NOMO-1 (cell line): ENCODE measurements around the gene BTBD1.
A peak's percentile ranks its signal among the peaks of the same experiment; 100 is the strongest.
"Not testable (repeated sequence)": the region's sequence is repeated elsewhere in the genome, so short reads cannot be mapped to it uniquely, and the experiment has no call there.

Source experiments
- DNase-seq, 2 experiments: peaks; one replicate each; lab custom pipeline; 2025; ENCODE audit not compliant: unreplicated experiment in 2 of 2; lab: John Stamatoyannopoulos, UW

Gene BTBD1

DNA sequence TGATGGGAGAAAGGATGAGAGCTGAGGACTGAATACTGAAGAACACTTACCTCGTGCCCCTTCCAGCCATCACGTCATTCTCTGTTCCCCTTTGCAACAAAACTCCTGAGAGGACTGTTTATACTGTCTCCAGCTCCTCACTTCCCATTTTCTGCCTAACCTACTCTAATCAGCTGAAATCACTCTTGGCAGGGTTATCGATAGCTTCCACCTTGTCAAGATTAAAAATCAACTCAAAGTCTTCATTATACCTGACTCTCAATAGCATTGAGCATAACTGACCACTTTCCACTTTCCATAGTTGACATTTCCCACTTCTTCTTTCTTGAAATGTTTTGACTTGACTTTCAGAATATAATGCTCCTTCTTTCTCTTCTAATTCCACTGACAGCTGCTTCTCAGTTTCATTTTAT is 4.3 kb downstream of the BTBD1 start:
- DNase-seq, result peak in 1 of 2 experiments; percentile 80

GRCh38 chr15:83061680-83062079 is 5.4 kb downstream of the BTBD1 start:
- DNase-seq, result no peak

DNA sequence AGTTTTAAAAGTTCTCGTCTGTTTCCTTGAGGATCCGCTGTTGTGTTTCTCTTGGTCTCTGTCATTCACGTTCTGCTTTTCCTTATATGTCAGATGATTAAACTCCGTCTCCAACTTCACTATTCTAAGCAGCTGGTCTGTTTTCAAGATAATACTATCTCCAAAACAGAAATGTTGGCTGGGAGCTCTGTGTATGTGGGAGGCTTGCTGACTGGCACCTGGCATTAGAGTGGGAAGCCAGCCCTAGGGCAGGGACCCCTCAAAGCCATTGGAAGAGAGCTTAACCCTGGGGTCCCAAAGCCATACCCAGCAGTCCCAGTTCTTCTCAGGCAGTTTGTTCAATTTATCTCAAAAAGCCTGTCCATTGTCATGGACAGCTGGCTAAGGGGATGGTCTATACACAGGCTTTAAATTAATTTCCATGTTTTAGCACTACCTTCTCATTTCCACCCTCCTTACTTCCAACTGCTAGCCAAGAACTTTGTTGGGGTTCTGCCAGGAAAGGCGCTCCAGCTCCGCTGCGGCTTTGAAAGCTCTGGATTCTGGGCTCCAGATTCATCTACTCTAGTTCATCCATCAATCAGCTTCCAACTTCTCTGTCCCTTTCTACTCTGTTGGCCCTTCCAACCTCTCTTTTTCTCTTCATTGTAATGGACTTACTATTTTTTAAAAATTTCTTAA is 9.2 kb downstream of the BTBD1 start:
- no peak for DNase-seq

- no peak for DNase-seq
Measured at GRCh38 chr15:83057002-83057401, 10.1 kb downstream of the BTBD1 start.

GRCh38 chr15:83053151-83053550 is 13.9 kb downstream of the BTBD1 start:
- no peak for DNase-seq

GRCh38 chr15:83046558-83047127 is 20.4 kb downstream of the BTBD1 start:
- no peak for DNase-seq

DNA sequence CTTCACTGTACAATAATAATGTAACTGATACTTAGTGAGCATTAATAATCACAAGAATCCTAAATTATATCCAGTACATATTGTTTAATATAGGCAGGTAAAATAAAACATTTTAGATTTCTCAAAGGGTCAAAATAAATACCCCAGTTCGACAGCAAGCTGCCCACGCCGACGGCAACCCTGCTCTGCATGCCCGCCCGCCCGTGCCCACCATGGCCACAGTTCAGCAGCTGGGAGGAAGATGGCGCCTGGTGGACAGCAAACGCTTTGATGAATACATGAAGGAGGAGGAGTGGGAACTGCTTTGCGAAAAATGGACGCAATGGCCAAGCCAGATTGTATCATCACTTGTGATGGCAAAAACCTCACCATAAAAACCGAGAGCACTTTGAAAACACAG is 22.9 kb downstream of the BTBD1 start:
- no peak for DNase-seq

- DNase-seq, result no peak
Measured at GRCh38 chr15:83039206-83039605, 27.8 kb downstream of the BTBD1 start.

GRCh38 chr15:83036253-83036652 is 30.8 kb downstream of the BTBD1 start:
- no peak for DNase-seq

GRCh38 chr15:83031234-83031633 is 35.8 kb downstream of the BTBD1 start:
- DNase-seq, result not testable (repeated sequence)

- DNase-seq, result no peak
Measured at GRCh38 chr15:83030021-83030420, 37.0 kb downstream of the BTBD1 start.

DNA sequence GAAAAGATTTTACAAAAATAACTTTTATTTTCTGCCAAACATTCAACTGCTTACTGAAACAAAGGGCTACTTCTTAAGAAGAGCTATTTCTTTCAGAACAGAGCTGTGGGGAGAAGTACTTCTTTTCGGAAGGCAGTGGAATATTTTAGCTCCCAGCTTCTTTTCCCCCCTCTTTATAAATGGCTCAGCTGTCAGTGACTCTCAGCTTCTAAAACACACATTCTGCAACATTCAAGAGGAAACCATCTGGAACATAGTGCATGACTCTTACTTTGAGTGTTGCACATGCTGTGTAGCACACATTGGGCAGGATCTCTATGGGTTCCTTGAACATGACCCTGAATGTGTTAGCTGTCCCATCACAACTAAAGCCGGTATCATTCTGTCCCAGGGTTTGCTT is 48.6 kb downstream of the BTBD1 start:
- DNase-seq, result no peak

- no peak for DNase-seq
Measured at GRCh38 chr15:83016906-83017305, 50.1 kb downstream of the BTBD1 start.

GRCh38 chr15:83015361-83015760 is 51.7 kb downstream of the BTBD1 start:
- no peak for DNase-seq

GRCh38 chr15:83014205-83014653 is 52.8 kb downstream of the BTBD1 start:
- no peak for DNase-seq

DNA sequence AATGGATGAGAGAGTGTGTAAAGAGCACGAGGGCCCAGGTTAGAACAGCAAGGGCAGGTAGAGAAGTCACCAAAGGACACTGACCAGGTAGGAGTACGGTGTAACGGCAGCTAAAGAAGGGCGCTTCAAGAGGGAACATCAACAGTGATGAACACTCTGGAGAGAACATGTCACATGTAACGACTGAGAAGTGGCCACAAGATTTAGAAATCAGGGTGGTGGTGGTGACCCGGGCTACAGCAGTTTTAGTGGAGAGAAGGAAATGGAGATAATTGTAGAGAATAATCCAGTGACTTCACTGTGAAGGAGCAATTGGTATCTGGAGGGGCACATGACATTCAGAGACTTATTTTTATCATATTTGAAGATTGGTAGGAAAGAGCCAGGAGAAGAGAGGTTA is 54.4 kb downstream of the BTBD1 start:
- peak in 1 of 2 experiments; percentile 14 for DNase-seq

GRCh38 chr15:83012076-83012426 is 55.0 kb downstream of the BTBD1 start:
- no peak for DNase-seq

DNA sequence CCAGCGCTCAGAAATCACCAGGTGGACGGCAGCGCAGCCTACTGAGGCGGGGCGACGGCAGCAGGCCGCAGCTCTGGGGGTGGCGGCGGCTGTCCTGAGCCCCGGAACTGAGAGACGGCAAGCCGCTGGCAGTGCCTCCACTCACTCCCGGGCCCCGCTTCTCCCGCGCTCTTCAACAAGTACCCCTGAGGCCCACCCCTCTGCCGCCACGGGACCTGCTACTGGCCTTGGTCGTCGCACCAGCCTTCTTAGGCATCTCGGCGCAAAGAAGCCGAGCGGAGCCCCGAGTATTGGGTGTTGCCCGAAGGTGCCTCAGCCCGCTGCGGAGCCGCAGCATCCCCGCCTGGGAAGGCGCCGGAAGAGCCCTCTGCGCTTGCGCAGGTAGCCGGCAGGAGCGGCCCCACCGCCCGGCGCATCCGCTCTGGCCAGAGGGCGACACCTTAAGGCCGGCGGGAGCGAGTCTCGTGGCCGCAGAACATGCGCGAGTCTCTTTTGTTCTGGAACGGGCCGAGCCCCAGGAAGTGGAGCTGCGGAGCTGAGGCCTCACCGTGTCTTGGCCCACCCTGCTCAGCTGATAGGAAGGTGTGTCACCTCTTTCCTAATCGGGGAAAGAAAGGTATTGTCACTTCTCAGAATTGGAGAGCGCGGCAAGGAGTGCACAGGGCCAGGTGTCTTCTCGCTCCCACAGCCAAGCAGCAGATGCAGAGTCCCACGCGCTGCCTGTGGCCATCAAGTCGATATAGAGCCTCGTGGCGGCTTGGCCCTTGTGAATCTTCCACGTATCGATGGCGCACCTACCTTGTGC is 55.6 kb downstream of the BTBD1 start, which contains the start of gene C15orf40:
Gene C15orf40 (minus strand): TSS at position 369 of the 805 bp plus-strand sequence. CDS start 32 bp downstream, at position 337.
- DNase-seq, result peak; percentile 77 to 92

GRCh38 chr15:83010709-83011270 is 56.3 kb downstream of the BTBD1 start:
- DNase-seq, result peak; percentile 80 to 81

- DNase-seq, result not testable (repeated sequence)
Measured at GRCh38 chr15:83000672-83001031, 66.4 kb downstream of the BTBD1 start.

DNA sequence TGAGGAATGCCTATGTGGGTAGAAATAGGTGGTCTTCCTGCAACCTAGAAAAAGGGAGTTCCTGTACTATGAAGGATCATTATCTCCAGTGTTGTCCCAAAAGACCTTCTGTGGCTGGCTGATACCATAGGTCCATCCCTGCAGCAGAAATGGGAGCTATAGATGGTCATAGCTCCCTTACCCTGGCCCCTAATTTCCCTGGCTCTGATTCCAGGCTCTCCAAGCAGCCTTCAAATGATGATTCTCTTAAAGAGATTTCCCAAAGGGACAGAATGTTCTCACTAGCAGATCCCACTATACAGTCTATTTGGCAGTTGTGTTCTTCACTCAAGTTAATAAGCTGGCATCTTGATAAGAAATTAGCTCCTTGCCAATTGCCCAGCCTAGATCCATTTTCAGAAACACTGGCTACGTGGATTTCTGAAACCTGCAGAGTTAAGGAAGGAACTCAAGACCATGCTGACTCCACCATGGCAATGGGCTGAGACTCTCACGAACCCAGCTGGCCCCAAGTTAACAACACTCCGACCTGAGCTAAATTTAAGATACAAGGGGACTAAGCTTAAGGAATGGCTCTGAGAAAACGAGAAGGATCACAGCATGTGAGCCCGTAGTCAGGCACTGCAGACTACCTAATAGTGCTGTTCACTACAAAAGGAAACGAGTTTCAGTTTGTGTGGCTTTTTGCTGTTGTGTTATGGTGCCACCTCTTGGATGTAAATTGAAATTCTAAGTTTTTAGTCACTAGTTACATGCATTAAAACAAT is 67.0 kb downstream of the BTBD1 start:
- DNase-seq, result peak; percentile 33 to 86
